GM10266 (cell line): ENCODE data around the gene NOS1AP.
"Not testable (repeated sequence)": the region's sequence is repeated elsewhere in the genome, so short reads cannot be mapped to it uniquely, and the experiment has no call there.

Source experiments
- DNase-seq: peaks from one replicate; pipeline ENCODE4 v3.0.0; 2012; ENCODE audit errors: extremely low spot score
- CTCF ChIP-seq: IDR thresholded peaks from 2 replicates; pipeline ENCODE4 v1.5.1; 2012; ENCODE audit warnings: mild to moderate bottlenecking, low read depth; ENCODE audit not compliant: control insufficient read depth, insufficient read depth; ENCODE audit errors: missing control alignments

NOS1AP gene

GRCh38 chr1:162343470-162343869 lies 274.0 kb downstream of the NOS1AP start:
- DNase-seq: no peak
- TF ChIP-seq CTCF: no peak

GRCh38 chr1:162347281-162347680 lies 277.8 kb downstream of the NOS1AP start:
- TF ChIP-seq CTCF: no peak
- DNase-seq: no peak

- DNase-seq: no peak
- TF ChIP-seq CTCF: no peak
Observed at GRCh38 chr1:162349635-162350330, 280.3 kb downstream of the NOS1AP start.

GRCh38 chr1:162351246-162351842 lies 281.9 kb downstream of the NOS1AP start:
- DNase-seq: no peak
- TF ChIP-seq CTCF: no peak

GRCh38 chr1:162351874-162352273 lies 282.4 kb downstream of the NOS1AP start:
- DNase-seq: not testable (repeated sequence)

- TF ChIP-seq CTCF: no peak
- DNase-seq: no peak
Observed at GRCh38 chr1:162353078-162353477, 283.6 kb downstream of the NOS1AP start.

GRCh38 chr1:162353702-162354101 lies 284.2 kb downstream of the NOS1AP start:
- TF ChIP-seq CTCF: no peak
- no peak for DNase-seq
